Measurements from ENCODE around the gene SPEM3.
"Not testable (repeated sequence)": the region's sequence is repeated elsewhere in the genome, so short reads cannot be mapped to it uniquely, and the experiment has no call there.

SPEM3 gene

GRCh38 chr17:7443499-7444485 is 15.1 kb downstream of the SPEM3 start:
- DNase-seq = no peak

GRCh38 chr17:7444682-7445618 is 16.3 kb downstream of the SPEM3 start, which contains the start of gene CHRNB1:
CHRNB1 (plus strand) TSS chr17:7445061; CDS start chr17:7445128, 67 bp downstream.
- DNase-seq = peak; percentile 20

GRCh38 chr17:7445619-7445968 is 16.9 kb downstream of the SPEM3 start:
- DNase-seq = peak; percentile 56

- DNase-seq = no peak
Observed at GRCh38 chr17:7448461-7448860, 19.8 kb downstream of the SPEM3 start.

GRCh38 chr17:7459961-7460545 is 31.4 kb downstream of the SPEM3 start:
- no peak for DNase-seq

GRCh38 chr17:7460850-7461660 is 32.4 kb downstream of the SPEM3 start:
- DNase-seq = no peak

GRCh38 chr17:7462474-7463371 is 34.1 kb downstream of the SPEM3 start:
- no peak for DNase-seq

GRCh38 chr17:7463372-7463846 is 34.8 kb downstream of the SPEM3 start:
- DNase-seq = no peak

- DNase-seq = no peak
Observed at GRCh38 chr17:7464081-7464480, 35.4 kb downstream of the SPEM3 start.

- DNase-seq = no peak
Observed at GRCh38 chr17:7465597-7466275, 37.1 kb downstream of the SPEM3 start.

- DNase-seq = no peak
Observed at GRCh38 chr17:7466318-7466638, 37.6 kb downstream of the SPEM3 start.

- no peak for DNase-seq
Observed at GRCh38 chr17:7466639-7467341, 38.1 kb downstream of the SPEM3 start.

GRCh38 chr17:7467498-7467897 is 38.8 kb downstream of the SPEM3 start:
- DNase-seq = no peak

GRCh38 chr17:7468290-7468689 is 39.6 kb downstream of the SPEM3 start:
- DNase-seq = no peak

GRCh38 chr17:7468804-7469389 is 40.2 kb downstream of the SPEM3 start:
- DNase-seq = no peak

GRCh38 chr17:7469843-7470242 is 41.2 kb downstream of the SPEM3 start:
- not testable (repeated sequence) for DNase-seq

GRCh38 chr17:7470457-7470973 is 41.9 kb downstream of the SPEM3 start:
- DNase-seq = not testable (repeated sequence)

GRCh38 chr17:7471729-7472128 is 43.1 kb downstream of the SPEM3 start:
- DNase-seq = no peak

GRCh38 chr17:7474767-7475166 is 46.1 kb downstream of the SPEM3 start:
- not testable (repeated sequence) for DNase-seq
